Loucy (cell line): ENCODE measurements around the gene NAALADL2.

Experiments
- CTCF ChIP-seq: fragments of 200-600 bp; sonication (generic); conservative IDR thresholded peaks from 2 replicates; pipeline ENCODE4 v1.5.1; 2014; ENCODE audit warnings: mild to moderate bottlenecking, antibody characterized with exemption, low read length
- EZH2phosphoT487 ChIP-seq: fragments of 200-600 bp; IDR thresholded peaks from 2 replicates; pipeline ENCODE4 v1.6.1; 2018; ENCODE audit warnings: antibody characterized with exemption, mild to moderate bottlenecking, moderate library complexity, borderline replicate concordance

GRCh38 chr3:175495331-175495730 is 636.2 kb downstream of the NAALADL2 start:
- TF ChIP-seq CTCF (no peak), EZH2phosphoT487 (no peak)
